Kidney epithelial cell (primary cell): ENCODE measurements around the gene LMX1B. TPM values are rescaled to one million over a fixed set of nuclear protein-coding genes. Genes with fewer than 3 reads are reported as not detected.

Source experiments
- DNase-seq: peaks from one replicate; pipeline ENCODE4 v3.0.0-alpha.2; 2010; ENCODE audit warnings: low read depth
- H3K27me3 ChIP-seq: 2 replicates; pipeline ENCODE4 v1.6.0; 2011; ENCODE audit warnings: low read length; ENCODE audit not compliant: control insufficient read depth, insufficient read depth
- H3K36me3 ChIP-seq: 2 replicates; pipeline ENCODE4 v1.5.1; 2011; ENCODE audit warnings: low read length; ENCODE audit not compliant: control insufficient read depth, insufficient read depth
- H3K4me3 ChIP-seq: 2 replicates; pipeline ENCODE4 v1.5.1; 2011; ENCODE audit warnings: low read depth, mild to moderate bottlenecking, control low read depth, low read length
- CTCF ChIP-seq: IDR thresholded peaks from 2 replicates; pipeline ENCODE4 v1.5.1; 2011; ENCODE audit warnings: mild to moderate bottlenecking, moderate library complexity, low read length, control low read depth, inconsistent platforms; ENCODE audit not compliant: insufficient read depth, poor library complexity, severe bottlenecking
- total RNA-seq: library from RNA; depleted of rRNA; stranded (reverse); fragments of >200 nt; gene quantifications from 2 replicates; pipeline ENCODE4 v1.2.3, GENCODE V29; 2015

Gene LMX1B
- total RNA-seq, 1 donor from 2014 or later: 2.6 TPM

- H3K36me3 ChIP-seq: no peaks in the 10 kb centered on the region
- H3K4me3 ChIP-seq: no peak overlapping the region
- no peak for TF ChIP-seq CTCF
- peaks cover 92% of the 10 kb centered on the region for H3K27me3 ChIP-seq
- DNase-seq: no peak
Measured at GRCh38 chr9:126642010-126642744, 28.4 kb downstream of the LMX1B start.

- Histone ChIP-seq H3K27me3 (peaks cover 92% of the 10 kb centered on the region), H3K4me3 (no peak overlapping the region), H3K36me3 (no peaks in the 10 kb centered on the region)
- no peak for TF ChIP-seq CTCF
- no peak for DNase-seq
Measured at GRCh38 chr9:126642839-126643238, 29.1 kb downstream of the LMX1B start.

- no peak for DNase-seq
Measured at GRCh38 chr9:126643945-126644527, 30.3 kb downstream of the LMX1B start.

GRCh38 chr9:126646162-126646561 is 32.4 kb downstream of the LMX1B start:
- TF ChIP-seq CTCF: no peak
- DNase-seq: no peak
- no peaks in the 10 kb centered on the region for H3K36me3 ChIP-seq
- H3K4me3 ChIP-seq: no peak overlapping the region
- H3K27me3 ChIP-seq: peaks cover 95% of the 10 kb centered on the region

More at GRCh38 chr9:126643945-126644527, 30.3 kb downstream of the LMX1B start:
- no peaks in the 10 kb centered on the region for H3K36me3 ChIP-seq
- H3K4me3 ChIP-seq: no peak overlapping the region
- no peak for TF ChIP-seq CTCF
- peaks cover 91% of the 10 kb centered on the region for H3K27me3 ChIP-seq

- no peak for TF ChIP-seq CTCF
- Histone ChIP-seq H3K4me3 (no peak overlapping the region), H3K36me3 (no peaks in the 10 kb centered on the region), H3K27me3 (peaks cover 96% of the 10 kb centered on the region)
- DNase-seq: no peak
Measured at GRCh38 chr9:126647585-126648411, 34.1 kb downstream of the LMX1B start.
